K562 (cell line): Measurements from ENCODE around the gene ITPRIPL2. TPM values are rescaled to one million over a fixed set of nuclear protein-coding genes. Genes with fewer than 3 reads are reported as not detected.

Experiments used
- AFF4 ChIP-seq: sonication (generic); formaldehyde crosslinking; IDR thresholded peaks from 2 replicates; pipeline ENCODE4 v1.8.0; 2023; ENCODE audit warnings: mild to moderate bottlenecking, missing genetic modification reagents
- ARHGAP35 ChIP-seq: fragments of 450-650 bp; IDR thresholded peaks from 2 replicates; pipeline ENCODE4 v1.6.1; 2018; ENCODE audit not compliant: partially characterized antibody
- BDP1 ChIP-seq: IDR thresholded peaks from 3 replicates; pipeline ENCODE4 v1.6.1; 2011; ENCODE audit not compliant: insufficient read length, insufficient read depth
- BMI1 ChIP-seq: fragments of 150-350 bp; IDR thresholded peaks from 2 replicates; pipeline ENCODE4 v1.6.1; 2014; ENCODE audit warnings: low read length
- CAMTA2 ChIP-seq: fragments of 250-450 bp; sonication (Bioruptor Pico); conservative IDR thresholded peaks from 2 replicates; pipeline ENCODE4 v1.5.1; 2022
- EWSR1 ChIP-seq: fragments of 450-650 bp; IDR thresholded peaks from 2 replicates; pipeline ENCODE4 v1.6.1; 2018; ENCODE audit warnings: borderline replicate concordance, mild to moderate bottlenecking, low read depth, moderate library complexity; ENCODE audit not compliant: partially characterized antibody
- EZH2 ChIP-seq: IDR thresholded peaks from 2 replicates; pipeline ENCODE4 v1.6.1; 2012; ENCODE audit warnings: low read depth, mild to moderate bottlenecking, inconsistent platforms, low read length, borderline replicate concordance
- GATAD2B ChIP-seq: fragments of 450-650 bp; IDR thresholded peaks from 2 replicates; pipeline ENCODE4 v1.6.1; 2017; ENCODE audit warnings: mild to moderate bottlenecking, borderline replicate concordance
- GMEB1 ChIP-seq: fragments of 250-450 bp; sonication (Bioruptor Pico); IDR thresholded peaks from 2 replicates; pipeline ENCODE4 v1.4.0; 2020; ENCODE audit warnings: mild to moderate bottlenecking
- GTF2A2 ChIP-seq: IDR thresholded peaks from 2 replicates; pipeline ENCODE4 v1.6.1; 2016; ENCODE audit warnings: mild to moderate bottlenecking, missing genetic modification characterization, missing compliant biosample characterization
- MAFF ChIP-seq: IDR thresholded peaks from 2 replicates; pipeline ENCODE4 v1.6.1; 2012; ENCODE audit warnings: low read length, improper control_type of control experiment
- MTA1 ChIP-seq: fragments of 450-650 bp; IDR thresholded peaks from 2 replicates; pipeline ENCODE4 v1.6.1; 2017; ENCODE audit warnings: borderline replicate concordance
- PCBP2 ChIP-seq: fragments of 200-400 bp; formaldehyde crosslinking; IDR thresholded peaks from 2 replicates; pipeline ENCODE4 v1.6.1; 2018; ENCODE audit warnings: low read length, low read depth, mild to moderate bottlenecking, moderate library complexity; ENCODE audit not compliant: poor library complexity, severe bottlenecking
- POLR2AphosphoS2 ChIP-seq: IDR thresholded peaks from 2 replicates; pipeline ENCODE4 v1.6.1; 2012; ENCODE audit warnings: low read length, improper control_type of control experiment
- PREB ChIP-seq: sonication (generic); formaldehyde crosslinking; IDR thresholded peaks from 2 replicates; pipeline ENCODE4 v1.8.1; 2023; ENCODE audit warnings: mild to moderate bottlenecking, missing genetic modification reagents
- PRPF4 ChIP-seq: fragments of 200-400 bp; formaldehyde crosslinking; IDR thresholded peaks from one replicate; pipeline ENCODE4 v1.6.1; 2017; ENCODE audit warnings: low read length, low read depth, mild to moderate bottlenecking; ENCODE audit not compliant: insufficient read depth, poor library complexity, severe bottlenecking
- RNF219 ChIP-seq: fragments of 250-450 bp; sonication (Bioruptor Pico); IDR thresholded peaks from 2 replicates; pipeline ENCODE4 v1.5.0; 2022; ENCODE audit warnings: mild to moderate bottlenecking
- ZNF311 ChIP-seq: fragments of 250-450 bp; sonication (Bioruptor Pico); IDR thresholded peaks from 2 replicates; pipeline ENCODE4 v1.4.0; 2020; ENCODE audit warnings: mild to moderate bottlenecking, moderate library complexity
- polyA plus RNA-seq, 8 experiments: library from polyadenylated mRNA; depleted of rRNA in 4 of 8; stranded (reverse) in 5 of 8; unstranded in 3 of 8; fragments of >200 nt; fragmentation: Nextera tagmentation in 2 of 8; fragmentation: Illumina TruSeq in 1 of 8; extraction: Ambion mirVana in 2 of 8; extraction: Trizol in 1 of 8; gene quantifications; 2 replicates each; pipeline versions ENCODE4 v1.2.1 to v1.2.3, GENCODE V29; 2011 to 2014; ENCODE audit warnings: inconsistent platforms in 1 of 8, missing spikeins in 1 of 8
- total RNA-seq, 7 experiments: library from RNA; depleted of rRNA in 6 of 7; stranded (reverse); fragments of >200 nt in 6 of 7; fragmentation: Illumina TruSeq in 2 of 7; extraction: Trizol in 2 of 7; gene quantifications; 2 replicates each; pipeline versions ENCODE4 v1.2.1 to v1.2.3, GENCODE V29; 2011 to 2021; ENCODE audit warnings: low replicate concordance in 1 of 7

Gene ITPRIPL2
- total and polyA plus RNA-seq, 9 of the 15 experiments (the other 6 are each of a cell fraction or from before 2014, with no cell fraction given), result 0.04 to 2.2 (median 0.58) TPM

GRCh38 chr16:19067349-19068236 is 46.2 kb upstream of the ITPRIPL2 start, which contains the start of gene COQ7 (continued):
- TF ChIP-seq RNF219 (no peak), GTF2A2 (tag) (no peak), ZNF311 (CRISPR knock-in tag) (no peak), MAFF (0 out of 2 replicates have a peak, but pooled peaks have one; percentile 5), ARHGAP35 (no peak), CAMTA2 (CRISPR knock-in tag) (no peak), GMEB1 (CRISPR knock-in tag) (peak; percentile 86), GATAD2B (no peak), AFF4 (CRISPR knock-in tag) (no peak), PRPF4 (no peak), EWSR1 (no peak), PCBP2 (no peak), EZH2 (no peak), BDP1 (no peak), BMI1 (peak; percentile 74), POLR2AphosphoS2 (no peak), MTA1 (peak; percentile 99), PREB (CRISPR knock-in tag) (no peak)
